Adrenal gland (tissue), 12 donors: Measurements from ENCODE around the gene F12. TPM values are rescaled to one million over a fixed set of nuclear protein-coding genes. Genes with fewer than 3 reads are reported as not detected.

Source experiments
- DNase-seq, 7 donors: peaks; one replicate each; pipeline ENCODE4 v3.0.0-alpha.2; 2019 to 2020
- H3K27ac ChIP-seq, 5 donors: fragments of 200-600 bp; sonication (generic) in 4 of 5; 1 replicate in 3 of 5; 2 replicates in 2 of 5; pipeline versions ENCODE4 v1.5.1 to v1.8.0; 2016 to 2020; ENCODE audit warnings: mild to moderate bottlenecking in 1 of 5
- H3K27me3 ChIP-seq: fragments of 200-600 bp; 2 replicates; pipeline ENCODE4 v1.8.0; 2021
- H3K36me3 ChIP-seq, 2 donors: fragments of 200-600 bp; replicated peaks in 1 of 2; 1 replicate in 1 of 2; 2 replicates in 1 of 2; pipeline versions ENCODE4 v1.5.1 to v1.8.0; 2018 to 2022
- H3K4me1 ChIP-seq, 2 donors: fragments of 200-600 bp; replicated peaks in 1 of 2; 1 replicate in 1 of 2; 2 replicates in 1 of 2; pipeline versions ENCODE4 v1.5.1 to v1.8.0; 2018 to 2021
- H3K4me3 ChIP-seq, 4 donors: fragments of 200-600 bp; sonication (generic) in 3 of 4; one replicate each; pipeline ENCODE4 v1.5.1; 2016 to 2018
- H3K9me3 ChIP-seq, 3 donors: fragments of 200-600 bp; sonication (generic) in 1 of 3; replicated peaks in 1 of 3; 1 replicate in 2 of 3; 2 replicates in 1 of 3; pipeline versions ENCODE4 v1.5.1 to v1.8.0; 2016 to 2021
- POLR2A ChIP-seq, 2 donors: fragments of 450-650 bp; IDR thresholded peaks; one replicate each; pipeline ENCODE4 v1.6.1; 2017; ENCODE audit warnings: antibody characterized with exemption in 2 of 2, mild to moderate bottlenecking in 2 of 2, moderate library complexity in 1 of 2
- WGBS, 4 donors: extraction: QIAGEN DNeasy Blood & Tissue Kit in 2 of 4; methylation state at CpG; one replicate each; pipeline versions ENCODE4 v1.1.5 to v1.1.7; 2013 to 2017; 5-methylcytosine and 5-hydroxymethylcytosine counted together
- intact Hi-C, 2 donors: fragments of 100-400 bp; cut with DNase I; formaldehyde crosslinking; loops; one replicate each; pipeline versions ENCODE4 v1.14.1 to v1.15.0; 2022 to 2023
- polyA plus RNA-seq, 3 donors: library from polyadenylated mRNA; stranded (reverse); fragments of 200-250 nt in 2 of 3; fragments of 350-450 nt in 1 of 3; fragmentation: Illumina TruSeq in 1 of 3; extraction: RNeasy Lipid Tissue Mini Kit (QIAGEN cat#74804) in 1 of 3; gene quantifications; one replicate each; pipeline ENCODE4 v1.2.3, GENCODE V29; 2013 to 2014
- total RNA-seq, 9 donors: library from RNA; depleted of rRNA in 4 of 9; stranded (reverse); fragments of >200 nt in 4 of 9; fragments of 120-200 nt in 1 of 9; fragmentation: NEBNext Ultra II Directional in 1 of 9; extraction: Animal tissue kit (Norgen Biotek cat#: 25700) in 1 of 9; gene quantifications; one replicate each; pipeline versions ENCODE4 v1.1.0 to v1.2.4, GENCODE V29; 2013 to 2023
- TF ChIP-seq, protein P1 (sequence below), 6 experiments: fragments of 450-650 bp in 4 of 6; fragments of 200-600 bp in 2 of 6; sonication (generic) in 1 of 6; IDR thresholded peaks; 1 replicate in 5 of 6; 2 replicates in 1 of 6; pipeline versions ENCODE4 v1.5.1 to v1.8.0; 2016 to 2021; ENCODE audit warnings: antibody characterized with exemption in 6 of 6, mild to moderate bottlenecking in 2 of 6, moderate library complexity in 1 of 6
- donor health status: healthy with polysubstance abuse.
- donor health status: Bipolar disorder and iron deficiency.
- donor health status: DM: yes; HTN: yes; CAD: no.
- donor health status: DM: no; HTN: no; CAD: no.
- donor health status: DM: no; HTN: no; CAD: no.
- donor health status: DM: yes; HTN: yes; CAD: no.

F12 gene
- total and polyA plus RNA-seq, 12 donors, result 0.11 to 0.80 (median 0.36) TPM; not detected in 3

DNA sequence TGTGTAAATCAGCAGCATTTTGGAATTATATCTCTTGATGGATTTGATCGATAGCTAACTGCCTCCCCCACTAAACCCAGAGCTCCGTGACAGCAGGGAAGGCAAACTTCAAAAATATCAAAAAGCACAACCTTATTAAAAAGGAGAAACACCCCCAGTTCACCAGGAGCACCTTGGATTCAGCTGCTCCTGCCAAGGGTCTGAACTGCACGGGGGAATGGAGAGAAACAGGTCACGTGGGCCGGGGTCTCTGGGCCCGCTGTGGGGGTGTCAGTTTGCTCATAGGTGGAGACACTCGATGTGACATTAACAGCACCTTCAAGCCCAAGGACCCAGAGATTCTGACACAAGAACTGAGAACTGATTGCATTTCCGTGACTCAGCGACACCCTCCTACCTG, 26.2 kb downstream of the F12 start:
- TF ChIP-seq, protein P1, sequence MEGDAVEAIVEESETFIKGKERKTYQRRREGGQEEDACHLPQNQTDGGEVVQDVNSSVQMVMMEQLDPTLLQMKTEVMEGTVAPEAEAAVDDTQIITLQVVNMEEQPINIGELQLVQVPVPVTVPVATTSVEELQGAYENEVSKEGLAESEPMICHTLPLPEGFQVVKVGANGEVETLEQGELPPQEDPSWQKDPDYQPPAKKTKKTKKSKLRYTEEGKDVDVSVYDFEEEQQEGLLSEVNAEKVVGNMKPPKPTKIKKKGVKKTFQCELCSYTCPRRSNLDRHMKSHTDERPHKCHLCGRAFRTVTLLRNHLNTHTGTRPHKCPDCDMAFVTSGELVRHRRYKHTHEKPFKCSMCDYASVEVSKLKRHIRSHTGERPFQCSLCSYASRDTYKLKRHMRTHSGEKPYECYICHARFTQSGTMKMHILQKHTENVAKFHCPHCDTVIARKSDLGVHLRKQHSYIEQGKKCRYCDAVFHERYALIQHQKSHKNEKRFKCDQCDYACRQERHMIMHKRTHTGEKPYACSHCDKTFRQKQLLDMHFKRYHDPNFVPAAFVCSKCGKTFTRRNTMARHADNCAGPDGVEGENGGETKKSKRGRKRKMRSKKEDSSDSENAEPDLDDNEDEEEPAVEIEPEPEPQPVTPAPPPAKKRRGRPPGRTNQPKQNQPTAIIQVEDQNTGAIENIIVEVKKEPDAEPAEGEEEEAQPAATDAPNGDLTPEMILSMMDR (IDR thresholded peaks at IDR 0.05), result no peak
- Histone ChIP-seq H3K27ac (no peak overlapping the region), H3K4me1 (no peaks in the 10 kb centered on the region), H3K4me3 (no peak overlapping the region), H3K27me3 (peaks cover 12% of the 10 kb centered on the region), H3K36me3 (no peaks in the 10 kb centered on the region), H3K9me3 (no peaks in the 10 kb centered on the region)
- no peak for DNase-seq
- WGBS, 4 donors, result 79 to 84% (median 81%) methylated on average over 8 to 9 of the region's 9 CpGs
- intact Hi-C loops, result loop anchor here in 1 of 2 donors (10.0 kb wide), 1 partner anchor 68 kb away; the partner anchor contains the start of gene MXD3

DNA sequence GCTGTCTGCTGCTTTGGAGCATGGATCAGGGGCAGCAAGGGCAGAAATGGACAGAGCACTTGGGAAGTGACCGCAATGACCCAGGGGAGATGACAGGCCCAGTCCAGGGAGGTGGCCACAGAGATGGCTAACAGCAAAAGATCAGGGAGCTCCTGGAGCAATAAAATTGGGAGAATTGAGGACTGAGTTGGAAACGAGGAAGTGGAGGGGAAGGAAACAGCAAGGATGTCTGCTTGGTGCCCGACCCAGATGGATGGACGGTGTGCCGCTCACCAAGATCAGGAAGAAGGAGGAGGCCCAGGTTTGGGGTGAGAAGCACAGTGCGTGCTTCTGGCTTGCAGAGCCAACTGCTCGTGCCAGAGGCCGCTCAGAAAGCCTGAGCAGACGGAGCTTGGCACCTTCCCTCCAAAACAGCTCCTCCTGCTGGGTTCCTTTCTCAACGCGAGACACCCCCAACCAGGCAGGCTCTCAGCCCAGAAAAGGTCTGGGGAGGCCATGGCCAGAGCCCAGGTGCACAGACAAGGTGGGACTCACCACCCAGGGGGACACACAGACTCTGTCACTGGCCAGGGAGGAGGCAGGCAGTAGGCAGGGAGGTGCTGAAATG, 26.8 kb downstream of the F12 start:
- peak in 2 of 7 donors; percentile 32 to 51 for DNase-seq
- no peaks in the 10 kb centered on the region for H3K36me3 ChIP-seq
- no peaks in the 10 kb centered on the region for H3K4me1 ChIP-seq
- TF ChIP-seq, protein P1 (IDR thresholded peaks at IDR 0.05), result peak in 2 of 6 experiments; percentile 7 to 32
- no peak for TF ChIP-seq POLR2A (IDR thresholded peaks at IDR 0.05)
- peaks cover 12% of the 10 kb centered on the region for H3K27me3 ChIP-seq
- no peaks in the 10 kb centered on the region for H3K9me3 ChIP-seq
- 33 to 45% (median 39%) methylated on average over 8 to 11 of the region's 11 CpGs for WGBS, 4 donors
- H3K4me3 ChIP-seq, result no peak overlapping the region
- H3K27ac ChIP-seq, result no peak overlapping the region
- intact Hi-C loops, result loop anchor here in 1 of 2 donors (10.0 kb wide), 1 partner anchor 68 kb away; the partner anchor contains the start of gene MXD3

- TF ChIP-seq, protein P1 (IDR thresholded peaks at IDR 0.05), result no peak
- no peak for TF ChIP-seq POLR2A (IDR thresholded peaks at IDR 0.05)
- intact Hi-C loops, result loop anchor here in 1 of 2 donors (10.0 kb wide), 1 partner anchor 66 kb away; the partner anchor contains the start of gene MXD3
Measured at GRCh38 chr5:177380805-177381126, 28.6 kb downstream of the F12 start.

DNA sequence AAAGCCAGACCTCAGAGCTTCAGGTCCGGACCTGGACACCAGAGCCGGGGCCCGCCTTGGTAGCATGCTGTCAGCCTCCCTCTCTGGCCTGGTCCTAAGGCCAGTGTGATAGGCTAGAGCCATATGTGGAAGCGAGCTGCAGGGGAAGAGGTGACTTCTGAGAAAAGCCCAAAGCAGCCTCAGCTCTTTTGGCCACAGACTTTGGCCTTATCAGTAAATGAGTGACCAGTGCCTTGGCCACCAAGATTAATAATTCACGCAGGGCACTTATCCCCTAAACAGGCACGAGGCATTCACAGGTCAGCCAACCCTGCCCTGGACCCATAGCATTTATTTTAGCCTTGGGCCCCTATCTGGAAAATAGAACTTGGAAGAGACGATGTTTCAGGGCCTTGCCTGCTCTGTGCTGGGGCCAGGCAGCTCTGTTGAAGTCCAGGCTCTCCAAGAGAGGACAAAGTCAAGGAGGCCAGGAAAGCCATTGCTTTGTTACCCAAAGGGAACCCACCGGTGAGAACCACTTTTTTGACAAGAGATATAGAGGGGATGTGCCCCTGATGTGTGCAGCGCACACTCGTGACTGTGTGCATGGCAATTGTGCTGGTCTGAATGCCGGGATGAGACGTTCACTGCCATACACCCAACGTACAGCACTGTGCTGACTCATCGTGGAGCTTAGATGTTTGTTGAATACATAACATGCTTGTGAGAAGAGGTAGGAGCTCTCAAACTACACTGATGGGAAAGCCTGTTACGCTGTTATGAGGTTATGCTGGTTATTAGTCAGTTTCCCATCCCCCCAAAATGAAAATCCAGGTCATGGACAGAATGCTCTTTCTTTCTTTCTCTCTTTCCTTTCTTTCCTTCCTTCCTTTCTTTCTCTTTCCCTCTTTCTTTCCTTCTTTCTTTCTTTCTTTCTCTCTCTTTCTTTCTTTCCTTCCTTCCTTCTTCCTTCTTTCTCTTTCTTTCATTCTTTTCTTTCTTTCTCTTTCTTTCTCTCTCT, 30.2 kb downstream of the F12 start:
- 77 to 91% (median 82%) methylated on average over 9 to 15 of the region's 15 CpGs for WGBS, 4 donors
- no peaks in the 10 kb centered on the region for H3K36me3 ChIP-seq
- H3K27me3 ChIP-seq, result peaks cover 10% of the 10 kb centered on the region
- H3K27ac ChIP-seq, result no peak overlapping the region
- no peak for DNase-seq
- no peak overlapping the region for H3K4me3 ChIP-seq
- TF ChIP-seq, protein P1 (IDR thresholded peaks at IDR 0.05), result no peak
- no peak for TF ChIP-seq POLR2A (IDR thresholded peaks at IDR 0.05)
- H3K4me1 ChIP-seq, result no peaks in the 10 kb centered on the region
- no peaks in the 10 kb centered on the region for H3K9me3 ChIP-seq
- intact Hi-C loops, result no loop called here

More at GRCh38 chr5:177380805-177381126, 28.6 kb downstream of the F12 start:
- H3K9me3 ChIP-seq, result no peaks in the 10 kb centered on the region
- WGBS, 4 donors, result 77 to 89% (median 87%) methylated on average over 6 of the region's 6 CpGs
- peaks cover 10% of the 10 kb centered on the region for H3K27me3 ChIP-seq
- no peak overlapping the region for H3K27ac ChIP-seq
- H3K4me1 ChIP-seq, result no peaks in the 10 kb centered on the region
- DNase-seq, result no peak
- no peak overlapping the region for H3K4me3 ChIP-seq
- H3K36me3 ChIP-seq, result no peaks in the 10 kb centered on the region
